D341Med (cell line): ENCODE results near the gene RABEP1.
"Not testable (repeated sequence)": the region's sequence is repeated elsewhere in the genome, so short reads cannot be mapped to it uniquely, and the experiment has no call there.

Source experiments
- DNase-seq: peaks from one replicate; pipeline ENCODE4 v3.0.0; 2012; ENCODE audit warnings: low spot score

RABEP1 gene

DNA sequence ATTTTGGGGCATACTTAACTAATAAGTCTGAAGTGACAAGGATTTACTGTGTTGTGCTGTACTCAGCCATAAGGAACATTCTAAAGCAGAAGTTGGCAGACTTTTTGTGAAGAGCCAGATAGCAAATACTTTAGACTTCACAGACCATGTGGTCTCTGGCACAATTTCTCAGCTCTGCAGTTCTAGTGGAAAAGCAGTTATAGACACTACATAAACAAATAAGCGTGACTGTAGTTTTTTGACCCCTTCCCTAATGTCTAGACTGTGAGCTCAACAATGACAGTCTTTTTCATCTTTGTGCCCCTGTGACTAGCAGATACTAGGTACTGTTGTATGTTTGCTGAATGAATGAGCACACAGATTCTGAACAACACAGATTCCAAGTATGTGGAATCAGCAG lies 142.8 kb downstream of the RABEP1 start:
- DNase-seq: no peak

GRCh38 chr17:5425826-5426225 lies 143.7 kb downstream of the RABEP1 start:
- DNase-seq: no peak

- DNase-seq: no peak
These were observed 147.3 kb downstream of the RABEP1 start for GRCh38 chr17:5429191-5429887.

- no peak for DNase-seq
These were observed 148.4 kb downstream of the RABEP1 start for GRCh38 chr17:5430413-5430999.

DNA sequence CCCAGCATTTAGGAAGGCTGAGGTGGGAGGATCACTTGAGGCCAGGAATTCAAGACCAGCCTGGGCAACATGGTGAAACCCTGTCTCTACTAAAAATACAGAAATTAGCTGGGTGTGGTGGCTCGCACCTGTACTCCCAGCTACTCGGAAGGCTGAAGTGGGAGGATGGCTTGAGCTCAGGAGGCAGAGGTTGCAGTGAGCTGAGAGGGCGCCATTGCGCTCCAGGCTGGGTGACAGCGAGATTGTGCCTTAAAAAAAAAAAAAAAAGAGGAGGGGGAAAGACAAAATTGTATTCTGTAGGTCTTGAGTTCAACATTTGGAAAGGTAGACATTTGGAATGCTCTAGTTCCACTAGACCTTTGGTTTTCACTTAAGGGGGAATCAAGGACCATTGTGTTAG lies 149.2 kb downstream of the RABEP1 start:
- not testable (repeated sequence) for DNase-seq

DNA sequence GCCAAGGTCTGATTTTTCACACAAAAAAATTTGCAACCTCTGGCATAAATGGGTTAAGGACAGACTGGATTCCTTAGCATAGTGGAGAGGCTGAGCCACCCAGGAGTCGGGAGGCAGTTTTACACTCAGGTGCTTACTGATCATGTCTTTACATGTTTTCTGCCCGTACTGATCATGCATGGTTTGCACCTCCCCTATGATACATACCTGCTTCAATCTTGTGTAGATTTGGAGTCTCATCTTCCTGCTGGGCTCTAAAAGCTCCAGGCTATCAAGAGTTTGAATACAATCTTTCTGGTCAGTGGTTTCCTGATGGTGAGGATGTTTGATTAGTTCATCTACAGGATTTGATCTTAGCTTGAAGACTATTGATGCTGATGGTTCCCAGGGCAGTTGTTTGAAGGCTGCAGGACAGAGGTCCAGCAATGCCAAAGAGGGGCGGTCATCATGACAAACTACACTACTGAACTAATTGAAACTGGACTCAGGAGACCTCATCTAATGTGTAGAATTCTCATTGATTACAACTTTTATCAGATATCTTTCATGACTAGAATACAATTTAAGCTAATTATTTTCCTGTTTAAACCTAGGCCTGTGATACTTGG lies 150.0 kb downstream of the RABEP1 start:
- no peak for DNase-seq

DNA sequence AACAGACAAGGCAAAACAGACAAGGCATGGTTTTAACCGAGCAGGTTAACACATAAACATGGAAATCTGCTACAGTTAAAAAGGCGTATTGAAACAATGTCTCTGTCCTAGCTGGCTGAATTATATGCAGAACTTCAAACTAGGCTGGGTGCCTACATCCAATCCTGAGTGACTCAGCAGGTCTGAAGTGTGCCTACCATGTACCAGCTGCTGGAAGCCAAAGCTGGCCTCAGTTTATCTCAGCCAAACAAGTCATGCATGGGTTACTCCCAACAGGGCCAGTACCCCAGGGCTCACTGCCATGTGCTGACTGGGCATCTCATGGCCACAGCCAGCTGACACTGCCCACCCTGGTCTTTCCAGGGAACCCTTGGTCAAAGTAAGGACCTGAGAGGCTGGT lies 152.9 kb downstream of the RABEP1 start:
- DNase-seq: no peak
